Measurements from ENCODE around the gene TULP4.
"Not testable (repeated sequence)": the region's sequence is repeated elsewhere in the genome, so short reads cannot be mapped to it uniquely, and the experiment has no call there.

Gene TULP4

GRCh38 chr6:158338311-158339112 is 26.2 kb downstream of the TULP4 start:
- H3K27me3 ChIP-seq (ENCODE audit: control insufficient read depth, insufficient read depth, low read length) = no peaks in the 10 kb centered on the region
- no peaks in the 10 kb centered on the region for H3K36me3 ChIP-seq (ENCODE audit: control insufficient read depth, insufficient read depth, low read length)
- no peak overlapping the region for H3K4me3 ChIP-seq (ENCODE audit: low read length)
- no peak overlapping the region for H3K9ac ChIP-seq (ENCODE audit: low read length)
- no peak overlapping the region for H3K27ac ChIP-seq (ENCODE audit: low read depth, low read length)
- H3K4me1 ChIP-seq (ENCODE audit: control insufficient read depth, insufficient read depth, low read length) = peaks cover 2% of the 10 kb centered on the region

GRCh38 chr6:158339197-158339596 is 26.9 kb downstream of the TULP4 start:
- not testable (repeated sequence) for H3K27ac ChIP-seq (ENCODE audit: low read depth, low read length); H3K27me3 ChIP-seq (ENCODE audit: control insufficient read depth, insufficient read depth, low read length); H3K4me3 ChIP-seq (ENCODE audit: low read length); H3K36me3 ChIP-seq (ENCODE audit: control insufficient read depth, insufficient read depth, low read length); H3K4me1 ChIP-seq (ENCODE audit: control insufficient read depth, insufficient read depth, low read length); H3K9ac ChIP-seq (ENCODE audit: low read length)

GRCh38 chr6:158340252-158340651 is 28.0 kb downstream of the TULP4 start:
- Histone ChIP-seq H3K36me3 (ENCODE audit: control insufficient read depth, insufficient read depth, low read length) (no peaks in the 10 kb centered on the region), H3K27ac (ENCODE audit: low read depth, low read length) (no peak overlapping the region), H3K9ac (ENCODE audit: low read length) (no peak overlapping the region), H3K4me1 (ENCODE audit: control insufficient read depth, insufficient read depth, low read length) (peaks cover 2% of the 10 kb centered on the region), H3K27me3 (ENCODE audit: control insufficient read depth, insufficient read depth, low read length) (no peaks in the 10 kb centered on the region), H3K4me3 (ENCODE audit: low read length) (no peak overlapping the region)

GRCh38 chr6:158344534-158344933 is 32.3 kb downstream of the TULP4 start:
- H3K4me3 ChIP-seq (ENCODE audit: low read length) = no peak overlapping the region
- H3K27me3 ChIP-seq (ENCODE audit: control insufficient read depth, insufficient read depth, low read length) = no peaks in the 10 kb centered on the region
- no peak overlapping the region for H3K9ac ChIP-seq (ENCODE audit: low read length)
- H3K36me3 ChIP-seq (ENCODE audit: control insufficient read depth, insufficient read depth, low read length) = no peaks in the 10 kb centered on the region
- H3K27ac ChIP-seq (ENCODE audit: low read depth, low read length) = no peak overlapping the region
- no peaks in the 10 kb centered on the region for H3K4me1 ChIP-seq (ENCODE audit: control insufficient read depth, insufficient read depth, low read length)

- H3K4me3 ChIP-seq (ENCODE audit: low read length); H3K27me3 ChIP-seq (ENCODE audit: control insufficient read depth, insufficient read depth, low read length); H3K27ac ChIP-seq (ENCODE audit: low read depth, low read length): not testable (repeated sequence)
Measured at GRCh38 chr6:158345444-158345843, 33.2 kb downstream of the TULP4 start.

GRCh38 chr6:158347335-158347734 is 35.1 kb downstream of the TULP4 start:
- H3K27me3 ChIP-seq (ENCODE audit: control insufficient read depth, insufficient read depth, low read length) = no peaks in the 10 kb centered on the region
- no peaks in the 10 kb centered on the region for H3K4me1 ChIP-seq (ENCODE audit: control insufficient read depth, insufficient read depth, low read length)
- H3K27ac ChIP-seq (ENCODE audit: low read depth, low read length) = no peak overlapping the region
- no peak overlapping the region for H3K4me3 ChIP-seq (ENCODE audit: low read length)
- no peaks in the 10 kb centered on the region for H3K36me3 ChIP-seq (ENCODE audit: control insufficient read depth, insufficient read depth, low read length)
- no peak overlapping the region for H3K9ac ChIP-seq (ENCODE audit: low read length)

More at GRCh38 chr6:158345444-158345843, 33.2 kb downstream of the TULP4 start:
- H3K9ac ChIP-seq (ENCODE audit: low read length); H3K4me1 ChIP-seq (ENCODE audit: control insufficient read depth, insufficient read depth, low read length); H3K36me3 ChIP-seq (ENCODE audit: control insufficient read depth, insufficient read depth, low read length): not testable (repeated sequence)

- not testable (repeated sequence) for H3K4me3 ChIP-seq (ENCODE audit: low read length); H3K27me3 ChIP-seq (ENCODE audit: control insufficient read depth, insufficient read depth, low read length); H3K4me1 ChIP-seq (ENCODE audit: control insufficient read depth, insufficient read depth, low read length); H3K36me3 ChIP-seq (ENCODE audit: control insufficient read depth, insufficient read depth, low read length); H3K27ac ChIP-seq (ENCODE audit: low read depth, low read length); H3K9ac ChIP-seq (ENCODE audit: low read length)
Measured at GRCh38 chr6:158348737-158349504, 36.7 kb downstream of the TULP4 start.

- not testable (repeated sequence) for H3K4me3 ChIP-seq (ENCODE audit: low read length); H3K4me1 ChIP-seq (ENCODE audit: control insufficient read depth, insufficient read depth, low read length); H3K9ac ChIP-seq (ENCODE audit: low read length); H3K27ac ChIP-seq (ENCODE audit: low read depth, low read length); H3K36me3 ChIP-seq (ENCODE audit: control insufficient read depth, insufficient read depth, low read length); H3K27me3 ChIP-seq (ENCODE audit: control insufficient read depth, insufficient read depth, low read length)
Measured at GRCh38 chr6:158349505-158350275, 37.4 kb downstream of the TULP4 start.

GRCh38 chr6:158350731-158351130 is 38.5 kb downstream of the TULP4 start:
- H3K36me3 ChIP-seq (ENCODE audit: control insufficient read depth, insufficient read depth, low read length); H3K4me3 ChIP-seq (ENCODE audit: low read length); H3K27ac ChIP-seq (ENCODE audit: low read depth, low read length); H3K9ac ChIP-seq (ENCODE audit: low read length); H3K4me1 ChIP-seq (ENCODE audit: control insufficient read depth, insufficient read depth, low read length); H3K27me3 ChIP-seq (ENCODE audit: control insufficient read depth, insufficient read depth, low read length): not testable (repeated sequence)

- Histone ChIP-seq H3K4me1 (ENCODE audit: control insufficient read depth, insufficient read depth, low read length) (no peaks in the 10 kb centered on the region), H3K27ac (ENCODE audit: low read depth, low read length) (no peak overlapping the region), H3K36me3 (ENCODE audit: control insufficient read depth, insufficient read depth, low read length) (no peaks in the 10 kb centered on the region), H3K4me3 (ENCODE audit: low read length) (no peak overlapping the region), H3K27me3 (ENCODE audit: control insufficient read depth, insufficient read depth, low read length) (no peaks in the 10 kb centered on the region), H3K9ac (ENCODE audit: low read length) (no peak overlapping the region)
Measured at GRCh38 chr6:158353883-158354877, 41.9 kb downstream of the TULP4 start.

GRCh38 chr6:158356586-158357546 is 44.6 kb downstream of the TULP4 start:
- no peak overlapping the region for H3K4me3 ChIP-seq (ENCODE audit: low read length)
- no peak overlapping the region for H3K27ac ChIP-seq (ENCODE audit: low read depth, low read length)
- no peak overlapping the region for H3K9ac ChIP-seq (ENCODE audit: low read length)
- H3K4me1 ChIP-seq (ENCODE audit: control insufficient read depth, insufficient read depth, low read length) = no peaks in the 10 kb centered on the region
- no peaks in the 10 kb centered on the region for H3K27me3 ChIP-seq (ENCODE audit: control insufficient read depth, insufficient read depth, low read length)
- H3K36me3 ChIP-seq (ENCODE audit: control insufficient read depth, insufficient read depth, low read length) = no peaks in the 10 kb centered on the region

All from rectal smooth muscle tissue (tissue), 1 donor.